Endodermal cell (in vitro differentiated cells): ENCODE measurements around the gene ADORA1. TPM values are rescaled to one million over a fixed set of nuclear protein-coding genes. Genes with fewer than 3 reads are reported as not detected.

ENCODE experiments used
- DNase-seq: peaks from one replicate; pipeline ENCODE4 v3.0.0-alpha.2; 2017
- H3K27ac ChIP-seq: 2 replicates; pipeline ENCODE4 v1.5.1; 2013; ENCODE audit warnings: mild to moderate bottlenecking, low read depth, low read length, moderate library complexity
- H3K27me3 ChIP-seq: 2 replicates; pipeline ENCODE4 v1.6.1; 2013; ENCODE audit warnings: mild to moderate bottlenecking, low read length, moderate library complexity; ENCODE audit not compliant: insufficient read depth, control insufficient read depth, poor library complexity, severe bottlenecking
- H3K36me3 ChIP-seq: 2 replicates; pipeline ENCODE4 v1.7.0; 2013; ENCODE audit warnings: mild to moderate bottlenecking, low read length, moderate library complexity; ENCODE audit not compliant: control insufficient read depth, insufficient read depth
- H3K4me1 ChIP-seq: one replicate; pipeline ENCODE4 v1.7.0; 2013; ENCODE audit warnings: low read length; ENCODE audit not compliant: control insufficient read depth, insufficient read depth
- H3K4me3 ChIP-seq: 2 replicates; pipeline ENCODE4 v1.5.1; 2013; ENCODE audit warnings: mild to moderate bottlenecking, low read length, moderate library complexity
- H3K9ac ChIP-seq: 2 replicates; pipeline ENCODE4 v1.6.1; 2013; ENCODE audit warnings: mild to moderate bottlenecking, low read length, moderate library complexity; ENCODE audit not compliant: poor library complexity, severe bottlenecking; ENCODE audit errors: extremely low read depth
- H3K9me3 ChIP-seq: 2 replicates; pipeline ENCODE4 v1.6.1; 2013; ENCODE audit warnings: mild to moderate bottlenecking, low read length, moderate library complexity; ENCODE audit not compliant: control insufficient read depth
- H3K27ac Mint-ChIP-seq: 2 replicates; pipeline ENCODE4 v1.8.0; 2020; ENCODE audit warnings: mixed read lengths
- H3K27me3 Mint-ChIP-seq: 2 replicates; pipeline ENCODE4 v1.8.0; 2021; ENCODE audit warnings: mild to moderate bottlenecking, mixed read lengths; ENCODE audit not compliant: insufficient read depth
- H3K36me3 Mint-ChIP-seq: 2 replicates; pipeline ENCODE4 v1.8.0; 2020; ENCODE audit warnings: low read depth, mixed read lengths
- H3K4me1 Mint-ChIP-seq: 2 replicates; pipeline ENCODE4 v1.8.0; 2020; ENCODE audit warnings: mixed read lengths
- H3K4me3 Mint-ChIP-seq: 2 replicates; pipeline ENCODE4 v1.8.0; 2020; ENCODE audit warnings: mild to moderate bottlenecking, moderate library complexity, mixed read lengths
- H3K9me3 Mint-ChIP-seq: 2 replicates; pipeline ENCODE4 v1.8.0; 2020; ENCODE audit warnings: mild to moderate bottlenecking, mixed read lengths
- CTCF ChIP-seq: fragments of 200-600 bp; sonication (generic); conservative IDR thresholded peaks from 2 replicates; pipeline ENCODE4 v1.5.0; 2021; ENCODE audit warnings: antibody characterized with exemption, mild to moderate bottlenecking
- WGBS, 2 experiments: methylation state at CpG; one replicate each; pipeline versions ENCODE4 v1.1.5 to v1.1.7; 2013; ENCODE audit warnings: missing lambda C conversion rate in 2 of 2, mixed read lengths in 1 of 2; ENCODE audit not compliant: insufficient coverage in 1 of 2, insufficient read length in 1 of 2; 5-methylcytosine and 5-hydroxymethylcytosine counted together
- total RNA-seq, 2 donors: library from RNA; stranded (reverse); fragmentation: NEBNext Ultra II Directional in 1 of 2; extraction: Animal tissue kit (Norgen Biotek cat#: 25700) in 1 of 2; gene quantifications; 2 replicates in 1 of 2; 3 replicates in 1 of 2; pipeline ENCODE4 v1.2.1, GENCODE V29; 2021

Gene ADORA1
- total RNA-seq, 2 donors from 2014 or later, result 2.0 to 2.1 TPM

GRCh38 chr1:203210350-203210749 is 82.8 kb downstream of the ADORA1 start:
- no peaks in the 10 kb centered on the region for H3K9me3 ChIP-seq
- H3K27ac ChIP-seq, result no peak overlapping the region
- TF ChIP-seq CTCF, result no peak
- no peak overlapping the region for H3K4me3 ChIP-seq
- DNase-seq, result no peak
- Mint-ChIP-seq H3K4me3 (no peak overlapping the region), H3K27ac (no peak overlapping the region), H3K4me1 (peaks cover 6% of the 10 kb centered on the region), H3K9me3 (no peaks in the 10 kb centered on the region), H3K27me3 (peaks cover 14% of the 10 kb centered on the region), H3K36me3 (no peaks in the 10 kb centered on the region)
- H3K36me3 ChIP-seq, result no peaks in the 10 kb centered on the region
- no peaks in the 10 kb centered on the region for H3K4me1 ChIP-seq
- no peaks in the 10 kb centered on the region for H3K27me3 ChIP-seq
- no peak overlapping the region for H3K9ac ChIP-seq

DNA sequence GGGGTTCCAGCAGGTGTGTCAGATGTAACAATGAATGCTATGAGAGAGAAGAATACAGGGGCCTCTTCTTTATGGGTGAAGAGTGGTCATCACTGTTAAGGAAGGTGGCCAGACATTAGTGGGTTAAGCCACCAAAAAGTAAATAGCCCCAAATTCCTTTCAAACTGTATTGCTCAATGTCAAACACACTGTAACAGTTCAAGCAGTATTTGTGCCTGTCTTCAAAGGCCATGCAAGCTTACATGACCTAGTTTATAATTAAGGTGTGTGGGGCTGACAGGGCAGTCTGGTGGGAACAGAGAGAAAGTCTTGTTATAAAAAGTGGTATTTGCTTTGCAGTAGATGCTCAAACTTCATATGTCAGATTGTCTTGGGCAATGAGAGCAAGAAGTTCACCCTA is 83.5 kb downstream of the ADORA1 start:
- H3K27me3 ChIP-seq, result no peaks in the 10 kb centered on the region
- H3K4me1 ChIP-seq, result no peaks in the 10 kb centered on the region
- no peaks in the 10 kb centered on the region for H3K36me3 Mint-ChIP-seq
- H3K27ac ChIP-seq, result no peak overlapping the region
- H3K9me3 ChIP-seq, result no peaks in the 10 kb centered on the region
- peaks cover 9% of the 10 kb centered on the region for H3K4me1 Mint-ChIP-seq
- no peak for TF ChIP-seq CTCF
- H3K36me3 ChIP-seq, result no peaks in the 10 kb centered on the region
- no peak overlapping the region for H3K4me3 ChIP-seq
- H3K4me3 Mint-ChIP-seq, result no peak overlapping the region
- H3K27ac Mint-ChIP-seq, result no peak overlapping the region
- no peak overlapping the region for H3K9ac ChIP-seq
- no peaks in the 10 kb centered on the region for H3K9me3 Mint-ChIP-seq
- peaks cover 14% of the 10 kb centered on the region for H3K27me3 Mint-ChIP-seq
- DNase-seq, result no peak

DNA sequence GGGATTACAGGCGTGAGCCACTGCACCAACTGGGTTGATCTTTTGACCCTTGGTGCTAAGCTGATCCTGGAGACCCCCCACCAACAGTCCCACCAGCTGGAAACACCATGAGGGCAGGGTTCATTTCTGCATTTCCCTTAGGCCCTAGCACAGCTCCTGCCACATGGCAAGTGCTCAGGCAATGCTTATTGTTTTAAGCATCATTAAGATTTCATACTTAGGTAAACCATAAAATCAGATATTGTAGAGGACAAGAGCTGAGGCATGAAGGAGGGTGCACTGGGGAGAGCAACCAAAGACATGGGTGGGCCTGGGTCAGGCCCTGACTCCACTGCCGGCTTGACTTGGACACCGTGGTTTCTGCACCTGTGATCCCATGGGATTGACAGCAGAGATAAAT is 84.3 kb downstream of the ADORA1 start:
- Histone ChIP-seq H3K4me1 (no peaks in the 10 kb centered on the region), H3K9ac (no peak overlapping the region), H3K36me3 (no peaks in the 10 kb centered on the region), H3K4me3 (no peak overlapping the region), H3K27me3 (no peaks in the 10 kb centered on the region), H3K27ac (no peak overlapping the region), H3K9me3 (no peaks in the 10 kb centered on the region)
- Mint-ChIP-seq H3K4me1 (peaks cover 10% of the 10 kb centered on the region), H3K27ac (no peak overlapping the region), H3K9me3 (no peaks in the 10 kb centered on the region), H3K4me3 (no peak overlapping the region), H3K36me3 (no peaks in the 10 kb centered on the region), H3K27me3 (peaks cover 20% of the 10 kb centered on the region)
- no peak for TF ChIP-seq CTCF
- WGBS, 2 experiments, result 95 to 100% methylated on average over 3 of the region's 3 CpGs
- no peak for DNase-seq
